ENCODE data around the gene CARD16. TPM values are rescaled to one million over a fixed set of nuclear protein-coding genes. Genes with fewer than 3 reads are reported as not detected.

The CARD16 gene
- total RNA-seq, 1 donor from 2014 or later = not detected

- H3K27me3 ChIP-seq (ENCODE audit: control insufficient read depth, insufficient read depth, low read length) = no peaks in the 10 kb centered on the region
- no peaks in the 10 kb centered on the region for H3K36me3 ChIP-seq (ENCODE audit: control insufficient read depth, insufficient read depth, low read length)
- DNase-seq (ENCODE audit: low read depth) = no peak
- no peak for TF ChIP-seq CTCF (IDR thresholded peaks at IDR 0.05; ENCODE audit: insufficient read depth, low read length, poor library complexity, severe bottlenecking)
- H3K4me3 ChIP-seq (ENCODE audit: low read depth, low read length) = no peak overlapping the region
These were observed 11.4 kb downstream of the CARD16 start for GRCh38 chr11:105033781-105034180.

- H3K4me3 ChIP-seq (ENCODE audit: low read depth, low read length) = no peak overlapping the region
These were observed 11.8 kb downstream of the CARD16 start for GRCh38 chr11:105033343-105033742.

GRCh38 chr11:105032495-105032894 lies 12.6 kb downstream of the CARD16 start:
- Histone ChIP-seq H3K4me3 (ENCODE audit: low read depth, low read length) (no peak overlapping the region), H3K36me3 (ENCODE audit: control insufficient read depth, insufficient read depth, low read length) (no peaks in the 10 kb centered on the region), H3K27me3 (ENCODE audit: control insufficient read depth, insufficient read depth, low read length) (no peaks in the 10 kb centered on the region)
- DNase-seq (ENCODE audit: low read depth) = no peak
- TF ChIP-seq CTCF (IDR thresholded peaks at IDR 0.05; ENCODE audit: insufficient read depth, low read length, poor library complexity, severe bottlenecking) = no peak

More at GRCh38 chr11:105033343-105033742, 11.8 kb downstream of the CARD16 start:
- no peaks in the 10 kb centered on the region for H3K27me3 ChIP-seq (ENCODE audit: control insufficient read depth, insufficient read depth, low read length)
- no peaks in the 10 kb centered on the region for H3K36me3 ChIP-seq (ENCODE audit: control insufficient read depth, insufficient read depth, low read length)
- no peak for TF ChIP-seq CTCF (IDR thresholded peaks at IDR 0.05; ENCODE audit: insufficient read depth, low read length, poor library complexity, severe bottlenecking)
- DNase-seq (ENCODE audit: low read depth) = no peak

GRCh38 chr11:105027678-105028077 lies 17.5 kb downstream of the CARD16 start:
- no peaks in the 10 kb centered on the region for H3K27me3 ChIP-seq (ENCODE audit: control insufficient read depth, insufficient read depth, low read length)
- no peak overlapping the region for H3K4me3 ChIP-seq (ENCODE audit: low read depth, low read length)
- DNase-seq (ENCODE audit: low read depth) = no peak
- H3K36me3 ChIP-seq (ENCODE audit: control insufficient read depth, insufficient read depth, low read length) = no peaks in the 10 kb centered on the region
- TF ChIP-seq CTCF (IDR thresholded peaks at IDR 0.05; ENCODE audit: insufficient read depth, low read length, poor library complexity, severe bottlenecking) = no peak

- DNase-seq (ENCODE audit: low read depth) = no peak
- no peak for TF ChIP-seq CTCF (IDR thresholded peaks at IDR 0.05; ENCODE audit: insufficient read depth, low read length, poor library complexity, severe bottlenecking)
- Histone ChIP-seq H3K4me3 (ENCODE audit: low read depth, low read length) (no peak overlapping the region), H3K36me3 (ENCODE audit: control insufficient read depth, insufficient read depth, low read length) (no peaks in the 10 kb centered on the region), H3K27me3 (ENCODE audit: control insufficient read depth, insufficient read depth, low read length) (no peaks in the 10 kb centered on the region)
These were observed 20.7 kb downstream of the CARD16 start for GRCh38 chr11:105024394-105024793.

GRCh38 chr11:105023003-105023402 lies 22.1 kb downstream of the CARD16 start, which contains the start of gene CASP5:
TSS of gene CASP5 (minus strand) at chr11:105023168. CDS start at chr11:105023136, 32 bp downstream.
- no peak for TF ChIP-seq CTCF (IDR thresholded peaks at IDR 0.05; ENCODE audit: insufficient read depth, low read length, poor library complexity, severe bottlenecking)
- no peaks in the 10 kb centered on the region for H3K27me3 ChIP-seq (ENCODE audit: control insufficient read depth, insufficient read depth, low read length)
- H3K36me3 ChIP-seq (ENCODE audit: control insufficient read depth, insufficient read depth, low read length) = no peaks in the 10 kb centered on the region
- DNase-seq (ENCODE audit: low read depth) = no peak
- H3K4me3 ChIP-seq (ENCODE audit: low read depth, low read length) = no peak within 1 kb of the TSS
